Astrocyte of the cerebellum (primary cell): ENCODE results near the gene PDLIM7.
A peak's percentile ranks its signal among the peaks of the same experiment; 100 is the strongest.
"Not testable (repeated sequence)": the region's sequence is repeated elsewhere in the genome, so short reads cannot be mapped to it uniquely, and the experiment has no call there.

Experiments
- DNase-seq: peaks from one replicate; pipeline ENCODE4 v3.0.0-alpha.2; 2011; ENCODE audit warnings: low read depth
- H3K4me3 ChIP-seq: 2 replicates; pipeline ENCODE4 v1.5.1; 2011; ENCODE audit warnings: mild to moderate bottlenecking, low read depth, low read length, moderate library complexity
- CTCF ChIP-seq: IDR thresholded peaks from 2 replicates; pipeline ENCODE4 v1.5.1; 2012; ENCODE audit warnings: low read length, low read depth, moderate library complexity, mild to moderate bottlenecking; ENCODE audit errors: missing control alignments
- in situ Hi-C: cut with HindIII; loops from 2 replicates; pipeline ENCODE4 v1.10.0; 2017; ENCODE audit warnings: low sequenced_read_pairs

The PDLIM7 gene

GRCh38 chr5:177539411-177539810, 42.0 kb upstream of the PDLIM7 start:
- TF ChIP-seq CTCF: no peak
- in situ Hi-C loops: no loop called here
- H3K4me3 ChIP-seq: no peak overlapping the region
- DNase-seq: no peak

- in situ Hi-C loops: no loop called here
- H3K4me3 ChIP-seq: no peak overlapping the region
- DNase-seq: no peak
- TF ChIP-seq CTCF: no peak
These were observed 41.5 kb upstream of the PDLIM7 start for GRCh38 chr5:177538876-177539275.

- in situ Hi-C loops: no loop called here
- no peak overlapping the region for H3K4me3 ChIP-seq
- DNase-seq: peak; percentile 11
- TF ChIP-seq CTCF: no peak
These were observed 40.3 kb upstream of the PDLIM7 start for GRCh38 chr5:177537389-177538361.

DNA sequence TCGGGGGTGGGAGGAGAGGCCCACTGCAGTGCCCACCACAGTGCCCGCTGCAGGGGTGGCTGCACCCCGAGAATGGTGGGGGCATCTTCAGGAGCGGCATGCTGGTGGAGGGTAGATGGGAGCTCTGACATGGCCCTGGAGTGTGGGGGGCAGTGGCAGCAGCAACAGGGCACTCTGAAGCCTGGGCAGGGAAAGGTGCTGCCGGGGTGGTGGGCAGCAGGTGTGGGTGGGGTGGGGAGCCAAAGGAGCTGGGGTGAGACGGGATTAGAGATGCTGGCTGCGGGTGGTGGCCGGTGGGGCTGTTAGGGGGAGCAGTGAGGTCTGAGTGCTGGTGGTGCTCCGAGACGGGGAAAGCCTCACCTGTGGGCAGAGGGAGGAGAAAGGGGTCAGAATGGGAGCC, 39.0 kb upstream of the PDLIM7 start:
- no peak overlapping the region for H3K4me3 ChIP-seq
- in situ Hi-C loops: no loop called here
- no peak for TF ChIP-seq CTCF
- no peak for DNase-seq

GRCh38 chr5:177535125-177535524, 37.7 kb upstream of the PDLIM7 start:
- H3K4me3 ChIP-seq: no peak overlapping the region
- in situ Hi-C loops: no loop called here
- TF ChIP-seq CTCF: no peak
- no peak for DNase-seq

- H3K4me3 ChIP-seq, DNase-seq, in situ Hi-C loops: not testable (repeated sequence)
These were observed 37.0 kb upstream of the PDLIM7 start for GRCh38 chr5:177534433-177534832.

GRCh38 chr5:177531209-177531940, 34.0 kb upstream of the PDLIM7 start:
- in situ Hi-C loops: no loop called here
- no peak for DNase-seq
- TF ChIP-seq CTCF: no peak
- H3K4me3 ChIP-seq: no peak overlapping the region
